Vagina (tissue), 2 donors: ENCODE results near the gene CELF4.

ENCODE experiments used
- CTCF ChIP-seq, 3 experiments: fragments of 450-650 bp in 2 of 3; fragments of 200-600 bp in 1 of 3; sonication (generic) in 1 of 3; IDR thresholded peaks; one replicate each; pipeline ENCODE4 v1.5.1; 2017 to 2019; ENCODE audit warnings: antibody characterized with exemption in 3 of 3, mild to moderate bottlenecking in 2 of 3, moderate library complexity in 2 of 3
- POLR2AphosphoS5 ChIP-seq, 2 donors: sonication (generic); formaldehyde crosslinking; IDR thresholded peaks; one replicate each; pipeline ENCODE4 v1.9.0; 2017; ENCODE audit warnings: antibody characterized with exemption in 2 of 2, mild to moderate bottlenecking in 2 of 2, low read depth in 1 of 2; ENCODE audit not compliant: insufficient read depth in 1 of 2

GRCh38 chr18:37253394-37254235, 312.0 kb downstream of the CELF4 start:
- TF ChIP-seq CTCF (IDR thresholded peaks at IDR 0.05) (no peak), POLR2AphosphoS5 (IDR thresholded peaks at IDR 0.05; ENCODE audit: insufficient read depth in 1 of 2, low read depth in 1 of 2) (no peak)
